Measurements from ENCODE around the gene PTX3. TPM values are rescaled to one million over a fixed set of nuclear protein-coding genes. Genes with fewer than 3 reads are reported as not detected.

The PTX3 gene
- total RNA-seq, 1 donor from 2014 or later, result 41.2 TPM

DNA sequence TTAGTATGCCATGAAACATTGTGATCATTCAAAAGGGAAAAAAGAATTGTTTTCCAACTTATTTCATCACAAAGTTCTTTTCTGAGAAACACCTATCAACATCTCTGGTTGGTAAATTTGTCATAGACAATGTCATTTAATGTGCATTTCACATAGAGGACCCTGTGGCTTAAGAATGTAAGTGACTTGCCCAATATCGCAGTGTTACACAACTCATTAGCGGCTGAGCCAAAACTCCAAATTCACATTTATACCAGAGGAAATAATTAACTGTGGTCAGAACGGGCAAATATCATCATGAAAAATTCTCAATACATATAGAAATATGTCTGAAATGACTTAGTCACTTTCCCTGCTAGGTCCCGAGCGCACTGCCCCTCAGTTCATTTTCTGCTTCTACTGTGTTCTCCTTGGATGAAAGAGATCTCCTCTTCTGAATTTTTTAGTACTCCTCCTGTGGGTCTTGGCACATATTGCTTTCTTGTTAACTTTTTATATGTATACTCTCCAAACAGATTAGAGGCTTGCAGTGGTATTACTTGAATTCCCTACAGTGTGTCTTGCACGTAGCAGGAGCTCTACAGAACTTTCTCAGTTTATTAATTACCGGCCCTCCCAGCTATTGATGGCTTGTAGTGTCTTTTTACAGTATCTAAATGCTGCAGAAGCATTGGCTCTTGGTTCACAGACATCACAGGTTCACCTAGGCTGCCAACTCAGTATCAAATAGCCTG lies 33.1 kb downstream of the PTX3 start:
- H3K27me3 Mint-ChIP-seq (ENCODE audit: low read depth), result no peaks in the 10 kb centered on the region
- no peak overlapping the region for H3K4me3 Mint-ChIP-seq (ENCODE audit: unreplicated experiment)
- no peaks in the 10 kb centered on the region for H3K4me1 Mint-ChIP-seq (ENCODE audit: low read depth)
- no peaks in the 10 kb centered on the region for H3K9me3 Mint-ChIP-seq (ENCODE audit: low read depth)
- H3K36me3 Mint-ChIP-seq (ENCODE audit: low read depth), result no peaks in the 10 kb centered on the region
- DNase-seq (ENCODE audit: low spot score), result no peak
- TF ChIP-seq, protein P1, sequence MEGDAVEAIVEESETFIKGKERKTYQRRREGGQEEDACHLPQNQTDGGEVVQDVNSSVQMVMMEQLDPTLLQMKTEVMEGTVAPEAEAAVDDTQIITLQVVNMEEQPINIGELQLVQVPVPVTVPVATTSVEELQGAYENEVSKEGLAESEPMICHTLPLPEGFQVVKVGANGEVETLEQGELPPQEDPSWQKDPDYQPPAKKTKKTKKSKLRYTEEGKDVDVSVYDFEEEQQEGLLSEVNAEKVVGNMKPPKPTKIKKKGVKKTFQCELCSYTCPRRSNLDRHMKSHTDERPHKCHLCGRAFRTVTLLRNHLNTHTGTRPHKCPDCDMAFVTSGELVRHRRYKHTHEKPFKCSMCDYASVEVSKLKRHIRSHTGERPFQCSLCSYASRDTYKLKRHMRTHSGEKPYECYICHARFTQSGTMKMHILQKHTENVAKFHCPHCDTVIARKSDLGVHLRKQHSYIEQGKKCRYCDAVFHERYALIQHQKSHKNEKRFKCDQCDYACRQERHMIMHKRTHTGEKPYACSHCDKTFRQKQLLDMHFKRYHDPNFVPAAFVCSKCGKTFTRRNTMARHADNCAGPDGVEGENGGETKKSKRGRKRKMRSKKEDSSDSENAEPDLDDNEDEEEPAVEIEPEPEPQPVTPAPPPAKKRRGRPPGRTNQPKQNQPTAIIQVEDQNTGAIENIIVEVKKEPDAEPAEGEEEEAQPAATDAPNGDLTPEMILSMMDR (IDR thresholded peaks at IDR 0.05), result no peak
- no peak overlapping the region for H3K27ac Mint-ChIP-seq (ENCODE audit: unreplicated experiment)

DNA sequence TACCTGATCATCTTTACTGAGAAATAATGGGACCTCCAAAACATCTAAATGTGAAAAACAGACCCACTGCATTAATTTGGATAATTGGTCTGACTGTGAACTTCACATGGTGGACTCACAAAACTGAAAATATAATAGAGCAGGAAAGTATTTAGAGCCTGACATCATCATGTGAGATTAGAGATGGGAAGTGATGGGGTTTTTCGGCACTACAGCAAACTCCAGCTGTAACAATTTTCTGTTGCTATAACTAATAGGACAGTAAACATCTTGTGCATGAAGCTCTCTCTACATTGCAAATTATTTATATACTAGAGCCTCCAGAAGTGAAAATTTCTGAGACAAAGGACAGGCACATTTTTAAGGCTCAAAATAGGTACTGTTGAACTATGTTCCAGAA lies 34.4 kb downstream of the PTX3 start:
- H3K36me3 Mint-ChIP-seq (ENCODE audit: low read depth), result no peaks in the 10 kb centered on the region
- H3K9me3 Mint-ChIP-seq (ENCODE audit: low read depth), result no peaks in the 10 kb centered on the region
- H3K4me3 Mint-ChIP-seq (ENCODE audit: unreplicated experiment), result no peak overlapping the region
- H3K27me3 Mint-ChIP-seq (ENCODE audit: low read depth), result no peaks in the 10 kb centered on the region
- DNase-seq (ENCODE audit: low spot score), result no peak
- H3K4me1 Mint-ChIP-seq (ENCODE audit: low read depth), result no peaks in the 10 kb centered on the region
- no peak overlapping the region for H3K27ac Mint-ChIP-seq (ENCODE audit: unreplicated experiment)
- TF ChIP-seq, protein P1 (IDR thresholded peaks at IDR 0.05), result no peak

DNA sequence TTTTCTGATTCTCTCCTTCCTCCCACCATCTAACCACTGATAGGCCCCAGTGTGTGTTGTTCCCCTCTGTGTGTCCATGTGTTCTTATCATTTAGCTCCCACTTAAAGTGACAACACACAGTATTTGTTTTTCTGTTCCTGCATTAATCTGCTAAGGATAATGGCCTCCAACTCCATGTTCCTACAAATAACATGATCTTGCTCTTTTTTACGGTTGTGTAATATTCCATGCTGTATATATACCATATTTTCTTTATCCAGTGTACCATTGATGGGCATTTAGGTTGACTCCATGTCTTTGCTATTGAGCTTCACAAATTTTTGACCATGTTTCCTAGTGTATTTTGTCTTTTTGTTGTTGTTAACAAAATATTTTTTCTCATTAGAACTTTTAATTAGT lies 36.0 kb downstream of the PTX3 start:
- Mint-ChIP-seq H3K9me3 (ENCODE audit: low read depth) (no peaks in the 10 kb centered on the region), H3K36me3 (ENCODE audit: low read depth) (no peaks in the 10 kb centered on the region), H3K4me3 (ENCODE audit: unreplicated experiment) (no peak overlapping the region), H3K27ac (ENCODE audit: unreplicated experiment) (no peak overlapping the region), H3K4me1 (ENCODE audit: low read depth) (no peaks in the 10 kb centered on the region), H3K27me3 (ENCODE audit: low read depth) (no peaks in the 10 kb centered on the region)
- TF ChIP-seq, protein P1 (IDR thresholded peaks at IDR 0.05), result no peak
- no peak for DNase-seq (ENCODE audit: low spot score)

DNA sequence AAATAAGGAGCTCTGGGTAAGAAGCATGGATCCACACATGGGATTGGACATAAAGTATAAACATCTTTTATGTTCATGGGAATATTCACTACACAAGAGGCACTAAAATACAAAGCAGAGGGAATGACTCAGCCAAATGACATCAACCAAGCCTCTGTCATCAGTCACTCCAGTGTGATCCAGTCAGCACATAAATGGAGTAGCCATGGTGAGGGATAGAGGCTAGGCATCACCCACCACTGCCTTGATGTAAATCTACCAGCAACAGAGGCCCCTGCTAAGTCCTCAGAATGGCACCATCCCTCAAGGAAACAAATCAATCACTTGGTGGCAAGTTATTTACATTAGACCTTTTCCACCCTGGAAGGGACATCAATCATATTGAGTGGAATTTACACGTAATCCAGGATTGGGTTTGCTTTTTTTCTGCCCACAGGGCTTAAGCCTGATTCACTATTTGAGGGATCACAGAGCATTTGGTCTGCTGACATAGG lies 39.3 kb downstream of the PTX3 start:
- no peaks in the 10 kb centered on the region for H3K36me3 Mint-ChIP-seq (ENCODE audit: low read depth)
- H3K9me3 Mint-ChIP-seq (ENCODE audit: low read depth), result peaks cover 1% of the 10 kb centered on the region
- no peak overlapping the region for H3K27ac Mint-ChIP-seq (ENCODE audit: unreplicated experiment)
- no peaks in the 10 kb centered on the region for H3K27me3 Mint-ChIP-seq (ENCODE audit: low read depth)
- no peak for DNase-seq (ENCODE audit: low spot score)
- TF ChIP-seq, protein P1 (IDR thresholded peaks at IDR 0.05), result no peak
- H3K4me1 Mint-ChIP-seq (ENCODE audit: low read depth), result no peaks in the 10 kb centered on the region
- H3K4me3 Mint-ChIP-seq (ENCODE audit: unreplicated experiment), result no peak overlapping the region

DNA sequence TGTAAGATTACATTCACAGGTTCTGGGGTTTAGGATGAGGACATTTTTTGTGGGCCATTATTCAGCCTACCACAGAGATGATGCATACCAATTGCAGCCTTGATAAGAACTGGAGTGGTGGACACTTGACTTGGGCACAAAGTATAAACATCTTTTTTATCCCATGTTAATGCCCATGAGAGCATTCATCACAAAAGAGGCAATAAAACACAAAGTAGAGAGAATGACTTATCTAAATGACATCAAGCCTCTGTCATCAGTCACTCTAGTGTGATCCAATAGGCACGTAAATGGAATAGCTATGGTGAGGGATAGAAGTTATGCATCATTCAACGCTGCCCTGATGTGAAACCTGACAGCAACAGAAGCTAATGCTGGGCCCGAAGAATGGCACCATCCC lies 40.8 kb downstream of the PTX3 start:
- no peaks in the 10 kb centered on the region for H3K4me1 Mint-ChIP-seq (ENCODE audit: low read depth)
- DNase-seq (ENCODE audit: low spot score), result no peak
- no peaks in the 10 kb centered on the region for H3K27me3 Mint-ChIP-seq (ENCODE audit: low read depth)

More for the DNA sequence above, 40.8 kb downstream of the PTX3 start:
- Mint-ChIP-seq H3K36me3 (ENCODE audit: low read depth) (no peaks in the 10 kb centered on the region), H3K27ac (ENCODE audit: unreplicated experiment) (no peak overlapping the region), H3K4me3 (ENCODE audit: unreplicated experiment) (no peak overlapping the region), H3K9me3 (ENCODE audit: low read depth) (peaks cover 3% of the 10 kb centered on the region)
- TF ChIP-seq, protein P1 (IDR thresholded peaks at IDR 0.05), result no peak

All from chondrocyte (in vitro differentiated cells).